Osteocyte (in vitro differentiated cells): Measurements from ENCODE around the gene COL2A1. TPM values are rescaled to one million over a fixed set of nuclear protein-coding genes. Genes with fewer than 3 reads are reported as not detected.

Experiments
- DNase-seq: peaks from one replicate; pipeline ENCODE4 v3.0.0; 2021; ENCODE audit warnings: mixed read lengths; ENCODE audit not compliant: unreplicated experiment; ENCODE audit errors: extremely low spot score
- H3K27ac Mint-ChIP-seq: one replicate; pipeline ENCODE4 v1.8.0; 2021; ENCODE audit warnings: mild to moderate bottlenecking, mixed read lengths; ENCODE audit not compliant: unreplicated experiment
- H3K27me3 Mint-ChIP-seq: one replicate; pipeline ENCODE4 v1.8.0; 2021; ENCODE audit warnings: mixed read lengths; ENCODE audit not compliant: unreplicated experiment
- H3K36me3 Mint-ChIP-seq: one replicate; pipeline ENCODE4 v1.8.0; 2021; ENCODE audit warnings: mixed read lengths; ENCODE audit not compliant: unreplicated experiment
- H3K4me1 Mint-ChIP-seq: one replicate; pipeline ENCODE4 v1.8.0; 2021; ENCODE audit warnings: mixed read lengths; ENCODE audit not compliant: unreplicated experiment
- H3K4me3 Mint-ChIP-seq: one replicate; pipeline ENCODE4 v1.8.0; 2021; ENCODE audit warnings: mild to moderate bottlenecking, moderate library complexity, mixed read lengths; ENCODE audit not compliant: unreplicated experiment
- H3K9me3 Mint-ChIP-seq: one replicate; pipeline ENCODE4 v1.8.0; 2021; ENCODE audit warnings: mixed read lengths; ENCODE audit not compliant: unreplicated experiment
- total RNA-seq: library from RNA; stranded (reverse); gene quantifications from 2 replicates; pipeline ENCODE4 v1.2.1, GENCODE V29; 2021
- TF ChIP-seq, protein P1 (sequence below): fragments of 200-600 bp; sonication (generic); IDR thresholded peaks from 2 replicates; pipeline ENCODE4 v1.5.0; 2021; ENCODE audit warnings: antibody characterized with exemption, mild to moderate bottlenecking, moderate library complexity

COL2A1 gene
- total RNA-seq, 1 donor from 2014 or later = 0.70 TPM

DNA sequence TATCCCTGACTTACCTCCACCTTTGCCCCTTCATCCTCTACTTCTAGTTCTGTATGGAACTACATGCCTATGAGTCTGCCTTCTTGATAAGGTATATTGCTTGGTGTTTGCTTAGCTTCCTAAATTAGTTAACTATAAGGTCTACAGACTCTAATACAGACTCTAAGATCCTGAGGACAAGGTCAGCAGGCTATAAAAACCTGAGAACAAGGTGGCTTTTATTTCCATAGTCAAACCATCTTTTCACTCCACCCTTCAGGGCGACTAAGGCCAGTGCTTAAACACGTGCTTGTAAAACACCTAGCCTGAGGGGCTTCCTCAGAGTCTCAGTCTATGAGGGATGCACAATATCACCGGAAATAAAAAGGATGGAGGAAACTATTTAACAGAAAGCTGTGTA, 36.1 kb upstream of the COL2A1 start:
- H3K4me3 Mint-ChIP-seq = no peak overlapping the region
- no peaks in the 10 kb centered on the region for H3K27me3 Mint-ChIP-seq
- DNase-seq = no peak
- no peak overlapping the region for H3K27ac Mint-ChIP-seq
- TF ChIP-seq, protein P1, sequence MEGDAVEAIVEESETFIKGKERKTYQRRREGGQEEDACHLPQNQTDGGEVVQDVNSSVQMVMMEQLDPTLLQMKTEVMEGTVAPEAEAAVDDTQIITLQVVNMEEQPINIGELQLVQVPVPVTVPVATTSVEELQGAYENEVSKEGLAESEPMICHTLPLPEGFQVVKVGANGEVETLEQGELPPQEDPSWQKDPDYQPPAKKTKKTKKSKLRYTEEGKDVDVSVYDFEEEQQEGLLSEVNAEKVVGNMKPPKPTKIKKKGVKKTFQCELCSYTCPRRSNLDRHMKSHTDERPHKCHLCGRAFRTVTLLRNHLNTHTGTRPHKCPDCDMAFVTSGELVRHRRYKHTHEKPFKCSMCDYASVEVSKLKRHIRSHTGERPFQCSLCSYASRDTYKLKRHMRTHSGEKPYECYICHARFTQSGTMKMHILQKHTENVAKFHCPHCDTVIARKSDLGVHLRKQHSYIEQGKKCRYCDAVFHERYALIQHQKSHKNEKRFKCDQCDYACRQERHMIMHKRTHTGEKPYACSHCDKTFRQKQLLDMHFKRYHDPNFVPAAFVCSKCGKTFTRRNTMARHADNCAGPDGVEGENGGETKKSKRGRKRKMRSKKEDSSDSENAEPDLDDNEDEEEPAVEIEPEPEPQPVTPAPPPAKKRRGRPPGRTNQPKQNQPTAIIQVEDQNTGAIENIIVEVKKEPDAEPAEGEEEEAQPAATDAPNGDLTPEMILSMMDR = no peak
- peaks cover 15% of the 10 kb centered on the region for H3K4me1 Mint-ChIP-seq
- peaks cover 10% of the 10 kb centered on the region for H3K36me3 Mint-ChIP-seq
- no peaks in the 10 kb centered on the region for H3K9me3 Mint-ChIP-seq

DNA sequence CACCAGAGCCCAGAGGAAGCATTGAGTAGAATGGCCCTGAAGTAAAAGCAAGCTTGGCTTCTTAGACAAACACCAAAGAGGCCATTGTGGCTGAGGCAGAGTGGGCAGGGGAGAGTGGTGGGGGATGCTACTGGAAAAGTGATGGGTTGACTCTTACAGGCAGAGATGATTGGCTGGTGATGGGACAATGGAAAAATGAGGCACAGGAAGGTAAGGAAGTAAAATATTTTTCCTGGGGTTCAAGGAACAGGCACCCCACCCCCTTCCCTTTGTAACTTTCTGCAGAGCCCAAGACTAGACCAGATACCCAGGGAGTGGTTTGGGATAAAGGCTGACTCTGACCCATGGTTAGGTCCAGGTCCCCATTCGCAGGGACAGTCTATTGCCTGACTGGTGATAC, 34.9 kb upstream of the COL2A1 start:
- Mint-ChIP-seq H3K4me1 (peaks cover 15% of the 10 kb centered on the region), H3K36me3 (peaks cover 4% of the 10 kb centered on the region), H3K9me3 (no peaks in the 10 kb centered on the region), H3K27me3 (no peaks in the 10 kb centered on the region), H3K4me3 (no peak overlapping the region), H3K27ac (no peak overlapping the region)
- TF ChIP-seq, protein P1 = no peak
- DNase-seq = no peak

DNA sequence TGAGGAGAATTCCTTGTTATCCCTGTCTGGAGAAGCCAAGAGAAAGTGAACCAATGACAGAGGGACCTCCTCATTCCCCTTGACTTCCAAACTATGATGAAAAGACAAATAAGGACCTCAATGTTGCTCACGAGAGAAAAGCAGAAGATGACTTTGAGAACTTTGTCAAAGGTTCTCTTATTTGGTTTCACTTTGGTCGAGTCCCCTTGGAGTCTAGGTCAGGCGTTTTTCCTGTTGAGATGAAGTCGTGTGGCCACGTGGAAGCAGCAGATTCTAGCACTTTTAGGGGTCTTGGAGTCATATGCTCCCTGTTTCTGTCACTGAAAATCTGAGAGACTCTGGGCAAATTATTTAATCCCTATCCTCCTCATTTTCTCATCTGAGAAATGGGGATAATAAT, 33.8 kb upstream of the COL2A1 start:
- Mint-ChIP-seq H3K27ac (peak overlapping the region; percentile 69), H3K4me1 (peaks cover 15% of the 10 kb centered on the region), H3K27me3 (no peaks in the 10 kb centered on the region)

GRCh38 chr12:48037267-48037915, 33.1 kb upstream of the COL2A1 start:
- peak overlapping the region; percentile 49 for H3K4me3 Mint-ChIP-seq
- peak; percentile 85 for DNase-seq
- no peaks in the 10 kb centered on the region for H3K36me3 Mint-ChIP-seq
- no peaks in the 10 kb centered on the region for H3K9me3 Mint-ChIP-seq
- peaks cover 15% of the 10 kb centered on the region for H3K4me1 Mint-ChIP-seq
- TF ChIP-seq, protein P1 = no peak
- no peaks in the 10 kb centered on the region for H3K27me3 Mint-ChIP-seq
- peak overlapping the region; percentile 69 for H3K27ac Mint-ChIP-seq

More for the DNA sequence above, 33.8 kb upstream of the COL2A1 start:
- Mint-ChIP-seq H3K36me3 (peaks cover under 1% of the 10 kb centered on the region), H3K4me3 (no peak overlapping the region), H3K9me3 (no peaks in the 10 kb centered on the region)
- peak; percentile 15 for DNase-seq
- TF ChIP-seq, protein P1 = no peak

- Mint-ChIP-seq H3K9me3 (no peaks in the 10 kb centered on the region), H3K36me3 (no peaks in the 10 kb centered on the region), H3K4me1 (peaks cover 15% of the 10 kb centered on the region), H3K4me3 (peak overlapping the region; percentile 49), H3K27me3 (no peaks in the 10 kb centered on the region), H3K27ac (peak overlapping the region; percentile 69)
- TF ChIP-seq, protein P1 = no peak
- DNase-seq = peak; percentile 53
Observed at GRCh38 chr12:48036818-48037217, 32.5 kb upstream of the COL2A1 start.
